T-helper 17 cell (primary cell): ENCODE data around the gene SYNGR1. TPM values are rescaled to one million over a fixed set of nuclear protein-coding genes. Genes with fewer than 3 reads are reported as not detected.
A peak's percentile ranks its signal among the peaks of the same experiment; 100 is the strongest.
"Not testable (repeated sequence)": the region's sequence is repeated elsewhere in the genome, so short reads cannot be mapped to it uniquely, and the experiment has no call there.

Experiments
- ATAC-seq: fragments of 150-1000 bp; cut with Tn5 transposase; 2 replicates; pipeline ENCODE4 v1.10.0; 2021; ENCODE audit warnings: mild to moderate bottlenecking, moderate library complexity
- DNase-seq, 3 donors: peaks; one replicate each; pipeline versions ENCODE4 v3.0.0 to v3.0.0-alpha.2; 2020 to 2021
- H3K9me3 ChIP-seq: one replicate; pipeline ENCODE4 v1.7.0; 2013; ENCODE audit warnings: low read length, mild to moderate bottlenecking; ENCODE audit not compliant: control insufficient read depth, poor library complexity, severe bottlenecking
- H3K27ac Mint-ChIP-seq: one replicate; pipeline ENCODE4 v1.8.0; 2022; ENCODE audit warnings: mild to moderate bottlenecking, moderate library complexity, mixed read lengths
- H3K27me3 Mint-ChIP-seq: one replicate; pipeline ENCODE4 v1.8.0; 2022; ENCODE audit warnings: mixed read lengths
- H3K36me3 Mint-ChIP-seq: one replicate; pipeline ENCODE4 v1.8.0; 2022; ENCODE audit warnings: low read depth, mixed read lengths
- H3K4me1 Mint-ChIP-seq: one replicate; pipeline ENCODE4 v1.8.0; 2022; ENCODE audit warnings: mild to moderate bottlenecking, mixed read lengths
- H3K4me3 Mint-ChIP-seq: one replicate; pipeline ENCODE4 v1.8.0; 2022; ENCODE audit warnings: mild to moderate bottlenecking, moderate library complexity, mixed read lengths
- total RNA-seq, 4 donors: library from RNA in 2 of 4; stranded (reverse) in 2 of 4; gene quantifications; one replicate each; pipeline ENCODE4 v1.2.3 and lab custom pipeline; 2022 to 2026

SYNGR1 gene
- total RNA-seq, 2 donors from 2014 or later, result 0.47 to 1.1 TPM

DNA sequence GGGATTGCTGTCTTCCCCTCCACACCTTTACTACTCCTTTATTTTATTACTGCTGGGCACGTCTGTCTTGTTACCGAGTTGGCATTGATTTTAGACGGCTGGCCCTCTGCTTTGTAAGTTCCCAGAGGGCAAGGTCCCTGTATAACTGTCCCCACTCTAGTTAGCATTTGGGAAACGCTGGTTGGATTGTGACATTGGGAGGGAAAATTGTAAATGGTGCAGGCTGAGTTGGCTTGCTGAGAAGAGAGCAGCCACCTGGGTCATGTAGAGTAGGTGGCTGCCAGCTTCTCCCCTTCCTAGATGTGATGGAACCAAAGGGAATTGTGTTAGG, 51.5 kb downstream of the SYNGR1 start:
- ATAC-seq (no peak), DNase-seq (no peak)
- no peaks in the 10 kb centered on the region for H3K9me3 ChIP-seq
- H3K4me1 Mint-ChIP-seq, result peaks cover 27% of the 10 kb centered on the region
- H3K27me3 Mint-ChIP-seq, result no peaks in the 10 kb centered on the region
- H3K36me3 Mint-ChIP-seq, result peaks cover 3% of the 10 kb centered on the region
- H3K4me3 Mint-ChIP-seq, result peak overlapping the region; percentile 15
- no peak overlapping the region for H3K27ac Mint-ChIP-seq

GRCh38 chr22:39405346-39406085, 55.7 kb downstream of the SYNGR1 start:
- peaks cover 5% of the 10 kb centered on the region for H3K36me3 Mint-ChIP-seq
- no peak for DNase-seq
- H3K4me1 Mint-ChIP-seq, result peaks cover 36% of the 10 kb centered on the region
- no peaks in the 10 kb centered on the region for H3K27me3 Mint-ChIP-seq
- no peaks in the 10 kb centered on the region for H3K9me3 ChIP-seq
- no peak overlapping the region for H3K27ac Mint-ChIP-seq
- H3K4me3 Mint-ChIP-seq, result no peak overlapping the region
- ATAC-seq, result no peak

- H3K9me3 ChIP-seq, result no peaks in the 10 kb centered on the region
- Mint-ChIP-seq H3K27ac (no peak overlapping the region), H3K36me3 (peaks cover 5% of the 10 kb centered on the region), H3K27me3 (no peaks in the 10 kb centered on the region), H3K4me3 (no peak overlapping the region), H3K4me1 (peaks cover 37% of the 10 kb centered on the region)
- no peak for ATAC-seq
- DNase-seq, result no peak
Measured at GRCh38 chr22:39408173-39408572, 58.4 kb downstream of the SYNGR1 start.

DNA sequence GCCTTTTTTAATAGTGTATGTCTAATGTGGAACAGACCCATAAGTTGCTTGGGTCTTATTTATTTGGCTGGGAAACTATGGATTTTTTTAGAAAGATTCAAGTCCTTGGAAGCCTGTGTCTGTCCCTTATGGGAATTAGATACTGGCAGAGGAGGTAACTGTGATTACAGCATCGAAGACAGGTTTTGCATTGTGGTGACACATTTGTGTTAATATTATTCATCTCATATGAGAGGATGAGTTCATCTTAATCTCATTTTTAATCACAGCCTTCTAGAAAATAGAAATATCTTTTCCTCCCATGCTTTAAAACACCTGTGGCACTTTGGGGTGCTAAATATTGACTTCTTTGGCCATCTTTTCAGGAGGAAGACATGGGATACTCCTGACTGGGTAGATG, 59.0 kb downstream of the SYNGR1 start:
- H3K27ac Mint-ChIP-seq, result no peak overlapping the region

GRCh38 chr22:39409516-39410029, 59.8 kb downstream of the SYNGR1 start:
- Mint-ChIP-seq H3K4me3 (no peak overlapping the region), H3K36me3 (peaks cover 2% of the 10 kb centered on the region), H3K4me1 (peaks cover 38% of the 10 kb centered on the region), H3K27ac (peak overlapping the region; percentile 51), H3K27me3 (no peaks in the 10 kb centered on the region)
- ATAC-seq (no peak), DNase-seq (no peak)
- no peaks in the 10 kb centered on the region for H3K9me3 ChIP-seq

More for the DNA sequence above, 59.0 kb downstream of the SYNGR1 start:
- H3K9me3 ChIP-seq, result no peaks in the 10 kb centered on the region
- no peak overlapping the region for H3K4me3 Mint-ChIP-seq
- H3K4me1 Mint-ChIP-seq, result peaks cover 37% of the 10 kb centered on the region
- H3K27me3 Mint-ChIP-seq, result no peaks in the 10 kb centered on the region
- DNase-seq (no peak), ATAC-seq (no peak)
- peaks cover 5% of the 10 kb centered on the region for H3K36me3 Mint-ChIP-seq

GRCh38 chr22:39410264-39410663, 60.5 kb downstream of the SYNGR1 start:
- no peaks in the 10 kb centered on the region for H3K27me3 Mint-ChIP-seq
- H3K4me3 Mint-ChIP-seq, result no peak overlapping the region
- H3K27ac Mint-ChIP-seq, result peak overlapping the region; percentile 21
- H3K4me1 Mint-ChIP-seq, result peaks cover 36% of the 10 kb centered on the region
- ATAC-seq (no peak), DNase-seq (no peak)
- H3K36me3 Mint-ChIP-seq, result peaks cover 2% of the 10 kb centered on the region
- H3K9me3 ChIP-seq, result no peaks in the 10 kb centered on the region

DNA sequence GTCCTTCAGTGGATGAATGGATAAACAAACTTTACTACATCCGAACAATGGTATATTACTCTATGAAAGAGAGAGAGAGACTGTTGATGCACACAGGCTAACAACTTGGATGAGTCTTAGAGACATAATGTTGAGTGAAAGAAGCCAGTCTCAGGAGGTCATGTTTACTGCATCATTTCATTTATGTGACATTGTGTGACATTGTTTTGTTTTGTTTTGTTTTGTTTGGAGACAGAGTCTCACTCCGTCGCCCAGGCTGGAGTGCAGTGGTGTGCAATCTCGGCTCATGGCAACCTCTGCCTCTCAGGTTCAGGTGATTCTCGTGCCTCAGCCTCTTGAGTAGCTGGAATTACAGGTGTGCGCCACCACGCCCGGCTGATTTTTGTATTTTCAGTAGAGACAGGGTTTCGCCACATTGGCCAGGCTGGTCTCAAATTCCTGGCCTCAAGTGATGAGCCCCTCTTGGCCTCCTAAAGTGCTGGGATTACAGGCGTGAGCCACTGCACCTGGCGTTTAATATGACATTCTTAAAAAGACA, 62.1 kb downstream of the SYNGR1 start:
- H3K9me3 ChIP-seq, ATAC-seq, DNase-seq, H3K36me3 Mint-ChIP-seq, H3K27me3 Mint-ChIP-seq: not testable (repeated sequence)
- H3K27ac Mint-ChIP-seq, result peak overlapping the region; percentile 69
- H3K4me1 Mint-ChIP-seq, result peaks cover 31% of the 10 kb centered on the region
- peak overlapping the region; percentile 53 for H3K4me3 Mint-ChIP-seq

GRCh38 chr22:39413204-39413603, 63.4 kb downstream of the SYNGR1 start:
- ATAC-seq, H3K9me3 ChIP-seq, H3K27me3 Mint-ChIP-seq, DNase-seq, H3K36me3 Mint-ChIP-seq, H3K27ac Mint-ChIP-seq: not testable (repeated sequence)
- H3K4me1 Mint-ChIP-seq, result peaks cover 29% of the 10 kb centered on the region
- H3K4me3 Mint-ChIP-seq, result peak overlapping the region; percentile 53

GRCh38 chr22:39414377-39414776, 64.6 kb downstream of the SYNGR1 start:
- H3K36me3 Mint-ChIP-seq, result peaks cover 6% of the 10 kb centered on the region
- no peak overlapping the region for H3K4me3 Mint-ChIP-seq
- no peaks in the 10 kb centered on the region for H3K27me3 Mint-ChIP-seq
- peaks cover 27% of the 10 kb centered on the region for H3K4me1 Mint-ChIP-seq
- no peak for DNase-seq
- no peaks in the 10 kb centered on the region for H3K9me3 ChIP-seq
- no peak overlapping the region for H3K27ac Mint-ChIP-seq
- no peak for ATAC-seq

- Mint-ChIP-seq H3K36me3 (peaks cover 8% of the 10 kb centered on the region), H3K4me1 (peaks cover 25% of the 10 kb centered on the region), H3K27me3 (no peaks in the 10 kb centered on the region), H3K27ac (no peak overlapping the region), H3K4me3 (no peak overlapping the region)
- no peaks in the 10 kb centered on the region for H3K9me3 ChIP-seq
- DNase-seq, result no peak
- no peak for ATAC-seq
Measured at GRCh38 chr22:39414886-39415285, 65.1 kb downstream of the SYNGR1 start.

- Mint-ChIP-seq H3K27me3 (no peaks in the 10 kb centered on the region), H3K36me3 (peaks cover 8% of the 10 kb centered on the region), H3K4me3 (no peak overlapping the region), H3K4me1 (peaks cover 25% of the 10 kb centered on the region), H3K27ac (no peak overlapping the region)
- H3K9me3 ChIP-seq, result no peaks in the 10 kb centered on the region
- no peak for DNase-seq
- ATAC-seq, result no peak
Measured at GRCh38 chr22:39415506-39415905, 65.7 kb downstream of the SYNGR1 start.

DNA sequence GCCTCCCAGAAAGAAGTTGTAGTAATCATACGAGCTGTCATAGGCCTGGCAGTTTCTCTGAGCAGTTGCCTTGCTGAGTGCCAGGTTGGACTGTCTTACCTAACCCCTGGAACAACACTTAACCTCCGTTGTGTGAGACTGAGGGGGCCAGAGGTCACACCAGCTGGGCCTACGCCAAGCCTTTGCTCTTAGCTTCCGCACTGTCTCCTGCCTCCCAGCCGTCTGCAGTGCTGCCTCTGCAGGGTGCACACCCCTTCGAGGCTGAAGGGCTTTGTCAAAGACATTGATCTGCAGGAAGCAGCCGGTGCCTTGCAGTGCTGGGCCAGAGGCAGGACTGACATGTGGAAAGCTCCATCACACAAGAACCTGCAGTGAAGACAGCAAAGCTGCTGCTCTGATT, 66.5 kb downstream of the SYNGR1 start:
- no peaks in the 10 kb centered on the region for H3K27me3 Mint-ChIP-seq
- peaks cover 8% of the 10 kb centered on the region for H3K36me3 Mint-ChIP-seq
- H3K4me3 Mint-ChIP-seq, result no peak overlapping the region
- H3K27ac Mint-ChIP-seq, result no peak overlapping the region
- no peaks in the 10 kb centered on the region for H3K9me3 ChIP-seq
- DNase-seq (no peak), ATAC-seq (no peak)
- H3K4me1 Mint-ChIP-seq, result peaks cover 19% of the 10 kb centered on the region

GRCh38 chr22:39417641-39418040, 67.8 kb downstream of the SYNGR1 start:
- Mint-ChIP-seq H3K27ac (no peak overlapping the region), H3K4me3 (no peak overlapping the region), H3K27me3 (no peaks in the 10 kb centered on the region), H3K4me1 (peaks cover 9% of the 10 kb centered on the region), H3K36me3 (peaks cover 12% of the 10 kb centered on the region)
- DNase-seq, result no peak
- ATAC-seq, result no peak
- no peaks in the 10 kb centered on the region for H3K9me3 ChIP-seq

- DNase-seq (no peak), ATAC-seq (no peak)
- H3K27ac Mint-ChIP-seq, result no peak overlapping the region
- no peak overlapping the region for H3K4me3 Mint-ChIP-seq
- peaks cover 8% of the 10 kb centered on the region for H3K4me1 Mint-ChIP-seq
- H3K36me3 Mint-ChIP-seq, result peaks cover 12% of the 10 kb centered on the region
- H3K9me3 ChIP-seq, result no peaks in the 10 kb centered on the region
- H3K27me3 Mint-ChIP-seq, result no peaks in the 10 kb centered on the region
Measured at GRCh38 chr22:39418696-39419095, 68.9 kb downstream of the SYNGR1 start.
